Epithelial cell of proximal tubule (primary cell): Measurements from ENCODE around the gene DAGLA. TPM values are rescaled to one million over a fixed set of nuclear protein-coding genes. Genes with fewer than 3 reads are reported as not detected.

Source experiments
- DNase-seq: peaks from one replicate; pipeline ENCODE4 v3.0.0-alpha.2; 2011; ENCODE audit warnings: low read depth
- H3K4me3 ChIP-seq: 2 replicates; pipeline ENCODE4 v1.5.1; 2011; ENCODE audit warnings: low read depth, mild to moderate bottlenecking, low read length
- CTCF ChIP-seq: conservative IDR thresholded peaks from 2 replicates; pipeline ENCODE4 v1.5.1; 2012; ENCODE audit warnings: low read depth, mild to moderate bottlenecking, low read length
- total RNA-seq: library from RNA; depleted of rRNA; stranded (reverse); fragments of >200 nt; gene quantifications from 2 replicates; pipeline ENCODE4 v1.2.3, GENCODE V29; 2015

DAGLA gene
- total RNA-seq, 1 donor from 2014 or later: 4.5 TPM

- no peak for TF ChIP-seq CTCF
- H3K4me3 ChIP-seq: no peak overlapping the region
- no peak for DNase-seq
These were observed 40.3 kb upstream of the DAGLA start for GRCh38 chr11:61639816-61640443.

- no peak for DNase-seq
- H3K4me3 ChIP-seq: no peak overlapping the region
- TF ChIP-seq CTCF: no peak
These were observed 38.0 kb upstream of the DAGLA start for GRCh38 chr11:61642162-61642561.

GRCh38 chr11:61645179-61645868 is 34.9 kb upstream of the DAGLA start:
- no peak overlapping the region for H3K4me3 ChIP-seq
- TF ChIP-seq CTCF: no peak
- no peak for DNase-seq

- TF ChIP-seq CTCF: no peak
- H3K4me3 ChIP-seq: no peak overlapping the region
- no peak for DNase-seq
These were observed 32.7 kb upstream of the DAGLA start for GRCh38 chr11:61647529-61647928.

GRCh38 chr11:61650781-61651571 is 29.2 kb upstream of the DAGLA start:
- no peak for DNase-seq
- H3K4me3 ChIP-seq: no peak overlapping the region
- TF ChIP-seq CTCF: no peak

GRCh38 chr11:61652135-61652534 is 28.1 kb upstream of the DAGLA start:
- no peak for TF ChIP-seq CTCF
- no peak for DNase-seq
- no peak overlapping the region for H3K4me3 ChIP-seq
